MM.1S (cell line): Measurements from ENCODE around the gene ASPSCR1.
"Not testable (repeated sequence)": the region's sequence is repeated elsewhere in the genome, so short reads cannot be mapped to it uniquely, and the experiment has no call there.

Experiments
- DNase-seq: peaks from one replicate; pipeline ENCODE4 v3.0.0-alpha.2; 2015
- H2AFZ ChIP-seq: fragments of 300-600 bp; sonication (generic); 2 replicates; pipeline ENCODE4 v1.6.0; 2016; ENCODE audit warnings: antibody characterized with exemption, low read length
- H3F3A ChIP-seq: fragments of 300-600 bp; sonication (generic); 2 replicates; pipeline ENCODE4 v1.6.1; 2016; ENCODE audit warnings: mild to moderate bottlenecking, antibody characterized with exemption, low read length, moderate library complexity, mixed read lengths; ENCODE audit not compliant: insufficient read depth
- H3K27ac ChIP-seq: fragments of 300-600 bp; sonication (generic); 2 replicates; pipeline ENCODE4 v1.5.1; 2016; ENCODE audit warnings: mild to moderate bottlenecking, low read length
- H3K27me3 ChIP-seq: fragments of 300-600 bp; sonication (generic); replicated peaks from 2 replicates; pipeline ENCODE4 v1.6.0; 2016; ENCODE audit warnings: low read length; ENCODE audit not compliant: insufficient read depth
- H3K36me3 ChIP-seq: fragments of 300-600 bp; sonication (generic); replicated peaks from 2 replicates; pipeline ENCODE4 v1.6.1; 2016; ENCODE audit warnings: mild to moderate bottlenecking, low read length, mixed read lengths; ENCODE audit not compliant: insufficient read depth
- H3K4me1 ChIP-seq: fragments of 300-600 bp; sonication (generic); 2 replicates; pipeline ENCODE4 v1.6.1; 2016; ENCODE audit warnings: low read length, mixed read lengths
- H3K4me2 ChIP-seq: fragments of 300-600 bp; sonication (generic); 2 replicates; pipeline ENCODE4 v1.6.0; 2016; ENCODE audit warnings: low read depth, low read length
- H3K4me3 ChIP-seq: fragments of 300-600 bp; sonication (generic); 2 replicates; pipeline ENCODE4 v1.5.1; 2016; ENCODE audit warnings: low read length, mixed read lengths
- H3K79me2 ChIP-seq: fragments of 300-600 bp; sonication (generic); 2 replicates; pipeline ENCODE4 v1.6.1; 2016; ENCODE audit warnings: mixed run types, low read length, mixed read lengths
- H3K9ac ChIP-seq: fragments of 300-600 bp; sonication (generic); 2 replicates; pipeline ENCODE4 v1.6.1; 2016; ENCODE audit warnings: low read length, mixed read lengths
- H3K9me2 ChIP-seq: fragments of 300-600 bp; sonication (generic); replicated peaks from 2 replicates; pipeline ENCODE4 v1.6.1; 2016; ENCODE audit warnings: mild to moderate bottlenecking, low read length, mixed read lengths; ENCODE audit not compliant: insufficient read depth
- H3K9me3 ChIP-seq: fragments of 300-600 bp; sonication (generic); replicated peaks from 2 replicates; pipeline ENCODE4 v1.6.1; 2016; ENCODE audit warnings: mild to moderate bottlenecking, low read length, mixed read lengths; ENCODE audit not compliant: insufficient read depth
- H4K20me1 ChIP-seq: fragments of 300-600 bp; sonication (generic); 2 replicates; pipeline ENCODE4 v1.6.1; 2016; ENCODE audit warnings: mild to moderate bottlenecking, low read length, moderate library complexity, mixed read lengths; ENCODE audit not compliant: insufficient read depth
- EZH2 ChIP-seq: fragments of 300-600 bp; sonication (generic); optimal IDR thresholded peaks from 2 replicates; pipeline ENCODE3; 2017; ENCODE audit warnings: low read depth, mild to moderate bottlenecking, antibody characterized with exemption, low read length, mixed read lengths
- EZH2phosphoT487 ChIP-seq: fragments of 300-600 bp; sonication (generic); IDR thresholded peaks from 2 replicates; pipeline ENCODE4 v1.6.1; 2018; ENCODE audit warnings: antibody characterized with exemption, low read length
- TF ChIP-seq, protein P1 (sequence below): fragments of 300-600 bp; sonication (generic); IDR thresholded peaks from 2 replicates; pipeline ENCODE4 v1.5.1; 2016; ENCODE audit warnings: antibody characterized with exemption, low read length, mixed read lengths

Gene ASPSCR1

DNA sequence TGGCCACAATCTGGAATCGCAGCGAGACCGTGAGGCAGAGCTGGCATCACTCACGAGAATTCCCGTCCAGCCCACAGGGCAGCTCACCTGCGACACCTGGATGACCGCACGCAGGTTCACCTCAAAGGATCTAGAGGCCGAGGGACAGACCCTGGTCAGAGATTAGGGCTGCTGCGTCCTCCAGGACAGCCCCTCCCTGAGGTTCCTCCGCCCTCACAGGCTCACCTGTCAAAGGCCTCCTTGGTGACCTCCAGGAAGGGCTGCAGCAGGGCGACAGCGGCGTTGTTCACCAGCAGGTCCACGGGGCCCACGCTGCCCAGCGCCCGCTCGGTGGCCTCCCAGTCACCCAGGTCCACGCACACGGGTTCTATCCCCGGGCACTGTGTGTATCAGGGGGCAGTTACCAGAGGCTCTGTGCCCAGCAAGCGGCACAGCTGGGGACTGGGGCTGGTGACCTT is 59.2 kb downstream of the ASPSCR1 start:
- Histone ChIP-seq H3K9ac (peak overlapping the region; percentile 84), H3K27ac (peak overlapping the region; percentile 89; the same call in 1 of the 2 replicates), H4K20me1 (no peaks in the 10 kb centered on the region), H3K27me3 (0 out of 2 replicates have a peak, but pooled peaks cover 6% of the 10 kb centered on the region), H3K79me2 (peaks cover 12% of the 10 kb centered on the region), H3K9me2 (no peaks in the 10 kb centered on the region), H3K4me1 (peaks cover 12% of the 10 kb centered on the region; the same call in 1 of the 2 replicates), H3K4me3 (peak overlapping the region; percentile 93), H3F3A (no peaks in the 10 kb centered on the region), H2AFZ (0 out of 2 replicates have a peak overlapping the region, but pooled peaks have one; percentile 45), H3K36me3 (no peaks in the 10 kb centered on the region), H3K9me3 (no peaks in the 10 kb centered on the region), H3K4me2 (peak overlapping the region; percentile 99)
- DNase-seq = no peak
- no peak for TF ChIP-seq EZH2
- no peak for TF ChIP-seq EZH2phosphoT487
- TF ChIP-seq, protein P1, sequence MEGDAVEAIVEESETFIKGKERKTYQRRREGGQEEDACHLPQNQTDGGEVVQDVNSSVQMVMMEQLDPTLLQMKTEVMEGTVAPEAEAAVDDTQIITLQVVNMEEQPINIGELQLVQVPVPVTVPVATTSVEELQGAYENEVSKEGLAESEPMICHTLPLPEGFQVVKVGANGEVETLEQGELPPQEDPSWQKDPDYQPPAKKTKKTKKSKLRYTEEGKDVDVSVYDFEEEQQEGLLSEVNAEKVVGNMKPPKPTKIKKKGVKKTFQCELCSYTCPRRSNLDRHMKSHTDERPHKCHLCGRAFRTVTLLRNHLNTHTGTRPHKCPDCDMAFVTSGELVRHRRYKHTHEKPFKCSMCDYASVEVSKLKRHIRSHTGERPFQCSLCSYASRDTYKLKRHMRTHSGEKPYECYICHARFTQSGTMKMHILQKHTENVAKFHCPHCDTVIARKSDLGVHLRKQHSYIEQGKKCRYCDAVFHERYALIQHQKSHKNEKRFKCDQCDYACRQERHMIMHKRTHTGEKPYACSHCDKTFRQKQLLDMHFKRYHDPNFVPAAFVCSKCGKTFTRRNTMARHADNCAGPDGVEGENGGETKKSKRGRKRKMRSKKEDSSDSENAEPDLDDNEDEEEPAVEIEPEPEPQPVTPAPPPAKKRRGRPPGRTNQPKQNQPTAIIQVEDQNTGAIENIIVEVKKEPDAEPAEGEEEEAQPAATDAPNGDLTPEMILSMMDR = no peak

DNA sequence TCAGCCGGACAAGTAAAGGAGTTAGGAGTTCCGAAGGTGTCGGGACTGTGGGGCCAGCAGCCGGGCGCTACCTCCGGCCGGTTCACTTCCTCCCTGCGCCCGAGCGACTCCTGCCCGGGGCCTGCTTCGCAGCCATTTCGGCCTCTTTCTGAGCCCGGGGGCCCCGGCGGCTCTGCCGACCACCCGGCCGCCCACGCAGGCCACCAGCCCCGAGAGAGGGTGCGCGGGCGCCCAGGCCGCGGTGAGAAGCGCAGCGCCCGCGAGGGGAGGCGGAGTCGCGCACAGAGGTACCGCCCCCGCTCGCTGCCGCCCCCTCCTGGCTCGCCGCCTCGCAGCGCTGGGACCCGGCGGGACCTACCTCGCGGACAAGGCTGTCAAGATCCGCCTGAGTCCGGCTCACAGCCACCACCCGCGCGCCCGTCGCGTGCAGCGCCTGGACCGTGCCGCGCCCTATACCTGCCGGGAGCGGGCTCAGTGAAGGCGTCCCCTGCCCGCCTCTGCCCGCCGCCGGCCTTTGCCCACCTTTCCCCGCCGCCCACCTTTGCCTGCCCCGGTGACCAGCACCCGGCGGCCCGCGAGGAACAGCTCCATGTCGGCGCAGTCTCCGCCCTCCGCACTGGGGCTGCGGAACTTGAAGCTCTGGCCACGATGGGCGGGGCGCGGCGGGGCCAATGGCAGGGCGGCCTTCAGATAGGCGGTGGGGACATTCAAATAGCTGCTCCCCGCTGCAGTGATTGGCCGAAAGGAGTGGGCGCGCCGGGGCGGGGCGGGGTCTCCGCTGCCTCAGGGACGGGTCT is 59.9 kb downstream of the ASPSCR1 start, which contains the start of gene DCXR:
Gene DCXR (minus strand): TSS at position 606 of the 797 bp plus-strand sequence. CDS start 15 bp downstream, at position 591.
- Histone ChIP-seq H3K36me3 (no peaks in the 10 kb centered on the region), H3K27ac (peak within 1 kb of the TSS; percentile 89), H3K27me3 (0 out of 2 replicates have a peak, but pooled peaks cover 6% of the 10 kb centered on the region), H3K4me3 (peak within 1 kb of the TSS; percentile 93), H3K79me2 (peaks cover 12% of the 10 kb centered on the region), H3K9me3 (no peaks in the 10 kb centered on the region), H3K4me1 (peaks cover 10% of the 10 kb centered on the region; the same call in 1 of the 2 replicates), H3F3A (no peaks in the 10 kb centered on the region), H3K4me2 (peak within 1 kb of the TSS; percentile 99), H3K9ac (peak within 1 kb of the TSS; percentile 84), H4K20me1 (no peaks in the 10 kb centered on the region), H3K9me2 (no peaks in the 10 kb centered on the region), H2AFZ (peak within 1 kb of the TSS; percentile 63)
- peak; percentile 97 for DNase-seq
- TF ChIP-seq, protein P1 = peak; percentile 72
- no peak for TF ChIP-seq EZH2phosphoT487

DNA sequence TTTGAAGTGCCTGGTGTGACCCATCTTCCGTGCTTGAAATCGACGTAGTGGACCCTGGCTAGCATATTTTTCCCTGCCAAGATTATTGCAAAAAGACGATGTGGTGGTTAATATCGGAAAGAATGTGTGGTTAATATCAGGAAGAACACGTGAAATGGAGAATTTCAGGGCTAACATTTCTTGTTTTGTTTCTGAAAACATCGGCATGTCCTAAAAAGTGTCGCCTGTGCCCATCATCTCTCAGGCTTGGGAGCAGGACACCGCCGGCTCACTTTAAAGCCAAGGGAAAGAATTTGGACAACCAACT is 60.4 kb downstream of the ASPSCR1 start:
- H2AFZ ChIP-seq = peak overlapping the region; percentile 44
- peaks cover 8% of the 10 kb centered on the region; the same call in 1 of the 2 replicates for H3K4me1 ChIP-seq
- no peak overlapping the region; the same call in 1 of the 2 replicates for H3K27ac ChIP-seq
- 0 out of 2 replicates have a peak, but pooled peaks cover 6% of the 10 kb centered on the region for H3K27me3 ChIP-seq
- no peaks in the 10 kb centered on the region for H3K36me3 ChIP-seq
- TF ChIP-seq EZH2phosphoT487 = no peak
- TF ChIP-seq EZH2 = no peak
- TF ChIP-seq, protein P1 = no peak
- no peaks in the 10 kb centered on the region for H3K9me2 ChIP-seq
- DNase-seq = no peak
- no peaks in the 10 kb centered on the region for H3K9me3 ChIP-seq
- no peaks in the 10 kb centered on the region for H4K20me1 ChIP-seq
- H3F3A ChIP-seq = no peaks in the 10 kb centered on the region
- H3K4me2 ChIP-seq = peak overlapping the region; percentile 65
- H3K4me3 ChIP-seq = peak overlapping the region; percentile 93
- H3K79me2 ChIP-seq = peaks cover 12% of the 10 kb centered on the region
- H3K9ac ChIP-seq = no peak overlapping the region

DNA sequence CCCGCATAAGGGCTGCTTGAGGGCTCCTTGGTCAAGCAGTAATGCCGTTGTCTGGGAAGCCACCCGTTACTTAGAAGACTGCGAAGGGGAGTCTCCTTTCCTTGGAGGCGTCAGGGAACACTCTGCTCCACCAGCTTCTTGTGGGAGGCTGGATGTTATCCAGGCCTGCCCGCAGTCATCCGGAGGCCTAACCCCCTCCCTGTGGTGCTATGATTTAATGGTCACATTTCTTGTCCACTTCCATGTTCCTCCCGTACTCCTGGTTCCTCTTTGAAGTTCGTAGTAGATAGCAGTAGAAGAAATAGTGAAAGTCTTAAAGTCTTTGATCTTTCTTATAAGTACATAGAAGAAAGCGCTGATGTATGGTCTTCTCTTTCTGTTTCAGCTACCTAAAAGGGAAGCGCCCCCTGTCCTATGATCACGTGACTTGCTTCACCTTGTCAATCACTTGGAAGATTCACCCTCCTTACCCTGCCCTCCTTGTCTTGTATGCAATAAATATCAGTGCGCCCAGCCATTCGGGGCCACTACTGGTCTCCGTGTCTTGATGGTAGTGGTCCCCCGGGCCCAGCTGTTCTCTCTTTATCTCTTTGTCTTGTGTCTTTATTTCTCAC is 61.5 kb downstream of the ASPSCR1 start:
- H3F3A ChIP-seq, DNase-seq, H3K27ac ChIP-seq, H3K9me2 ChIP-seq, H3K4me2 ChIP-seq, H3K27me3 ChIP-seq, H3K9me3 ChIP-seq, H3K4me1 ChIP-seq, H2AFZ ChIP-seq, H3K9ac ChIP-seq, H3K4me3 ChIP-seq, H4K20me1 ChIP-seq, H3K36me3 ChIP-seq: not testable (repeated sequence)
- peaks cover 12% of the 10 kb centered on the region for H3K79me2 ChIP-seq
